T-cell (primary cell): ENCODE measurements around the gene EXTL1. TPM values are rescaled to one million over a fixed set of nuclear protein-coding genes. Genes with fewer than 3 reads are reported as not detected.

ENCODE experiments used
- ATAC-seq, 4 experiments: fragments of 200-7000 bp in 3 of 4; fragments of 150-1000 bp in 1 of 4; cut with Tn5 transposase; replicated peaks in 1 of 4; 1 replicate in 3 of 4; 2 replicates in 1 of 4; pipeline ENCODE4 v1.10.0; 2021; ENCODE audit warnings: moderate library complexity in 3 of 4, mild to moderate bottlenecking in 2 of 4, moderate number of reproducible peaks in 1 of 4
- CTCF ChIA-PET, 2 donors: fragments of 300-600 bp; sonication (Branson Sonifier 250); formaldehyde crosslinking; loops; one replicate each; lab custom pipeline; 2022; ENCODE audit warnings: antibody characterized with exemption in 2 of 2; lab: Charles Lee
- POLR2A ChIA-PET, 2 donors: fragments of 300-600 bp; sonication (Branson Sonifier 250); formaldehyde crosslinking; loops; one replicate each; lab custom pipeline; 2022; ENCODE audit warnings: antibody characterized with exemption in 2 of 2; lab: Charles Lee
- DNase-seq, 35 experiments: peaks; one replicate each; pipeline versions ENCODE4 v3.0.0 to v3.0.0-alpha.2; 2013 to 2023
- H3K27ac ChIP-seq: one replicate; pipeline ENCODE4 v1.5.1; 2013; ENCODE audit warnings: low read length
- H3K27me3 ChIP-seq, 2 experiments: replicated peaks in 1 of 2; 1 replicate in 1 of 2; 2 replicates in 1 of 2; pipeline versions ENCODE4 v1.6.1 to v1.7.0; 2013; ENCODE audit warnings: low read length in 1 of 2, mixed read lengths in 1 of 2; ENCODE audit not compliant: control insufficient read depth in 2 of 2, insufficient read depth in 2 of 2; ENCODE audit errors: extremely low read depth in 1 of 2
- H3K36me3 ChIP-seq, 2 donors: 1 replicate in 1 of 2; 2 replicates in 1 of 2; pipeline versions ENCODE4 v1.6.1 to v1.7.0; 2013; ENCODE audit warnings: low read length in 1 of 2; ENCODE audit not compliant: control insufficient read depth in 2 of 2, insufficient read depth in 1 of 2; ENCODE audit errors: extremely low read depth in 1 of 2
- H3K4me1 ChIP-seq, 2 experiments: 1 replicate in 1 of 2; 2 replicates in 1 of 2; pipeline versions ENCODE4 v1.6.1 to v1.7.0; 2013; ENCODE audit warnings: low read length in 2 of 2, mixed read lengths in 1 of 2; ENCODE audit not compliant: insufficient read depth in 2 of 2, control insufficient read depth in 1 of 2; ENCODE audit errors: extremely low read depth in 1 of 2
- H3K4me3 ChIP-seq, 2 donors: 1 replicate in 1 of 2; 2 replicates in 1 of 2; pipeline versions ENCODE4 v1.5.1 to v1.7.0; 2013; ENCODE audit warnings: mild to moderate bottlenecking in 2 of 2, low read length in 1 of 2, moderate library complexity in 1 of 2; ENCODE audit not compliant: control insufficient read depth in 1 of 2; ENCODE audit errors: extremely low read depth in 1 of 2
- H3K9me3 ChIP-seq: 2 replicates; pipeline ENCODE4 v1.7.0; 2013
- H3K27ac Mint-ChIP-seq, 2 donors: one replicate each; pipeline ENCODE4 v1.8.0; 2020 to 2021; ENCODE audit warnings: mild to moderate bottlenecking in 2 of 2, mixed read lengths in 2 of 2
- H3K27me3 Mint-ChIP-seq, 2 donors: one replicate each; pipeline ENCODE4 v1.8.0; 2021 to 2022; ENCODE audit warnings: mixed read lengths in 2 of 2
- H3K36me3 Mint-ChIP-seq: one replicate; pipeline ENCODE4 v1.8.0; 2021; ENCODE audit warnings: mixed read lengths
- H3K4me1 Mint-ChIP-seq, 3 donors: one replicate each; pipeline ENCODE4 v1.8.0; 2020 to 2022; ENCODE audit warnings: mixed read lengths in 3 of 3, mild to moderate bottlenecking in 1 of 3
- H3K4me3 Mint-ChIP-seq, 3 donors: one replicate each; pipeline ENCODE4 v1.8.0; 2020 to 2022; ENCODE audit warnings: mild to moderate bottlenecking in 3 of 3, mixed read lengths in 3 of 3, moderate library complexity in 3 of 3
- H3K9me3 Mint-ChIP-seq, 3 donors: one replicate each; pipeline ENCODE4 v1.8.0; 2020 to 2022; ENCODE audit warnings: mixed read lengths in 3 of 3
- WGBS: methylation state at CpG from one replicate; pipeline ENCODE4 v1.1.5; 2013; ENCODE audit warnings: missing lambda C conversion rate; ENCODE audit not compliant: insufficient coverage; 5-methylcytosine and 5-hydroxymethylcytosine counted together
- total RNA-seq, 35 experiments: library from RNA in 6 of 35; stranded (reverse) in 6 of 35; fragments of 120-200 nt in 1 of 35; gene quantifications; one replicate each; pipeline versions ENCODE4 v1.2.1 to v1.2.4 and lab custom pipeline; 2013 to 2026

Gene EXTL1
- total RNA-seq, 5 donors from 2014 or later (not counting 1 experiment from before 2014, with no cell fraction given): 0.08 to 0.19 (median 0.12) TPM; not detected in 1

GRCh38 chr1:26027716-26028489 lies 6.3 kb downstream of the EXTL1 start:
- ChIA-PET POLR2A (interaction anchor here in 1 of 2 donors (0.6 kb wide), 1 partner anchor 349 kb away, joined by 3 read pairs; no protein-coding TSS in a partner anchor), CTCF (interaction anchor here in 1 of 2 donors (0.6 kb wide), 1 partner anchor 7 kb away, joined by 3 read pairs; no protein-coding TSS in a partner anchor)
- H3K27ac ChIP-seq: no peak overlapping the region
- H3K27me3 Mint-ChIP-seq: peaks cover 0 to 2% of the 10 kb centered on the region in 2 donors
- no peak overlapping the region for H3K4me3 ChIP-seq
- H3K4me1 ChIP-seq: no peaks in the 10 kb centered on the region
- peaks cover 0 to 6% (median 0%) of the 10 kb centered on the region in 3 donors for H3K4me1 Mint-ChIP-seq
- no peaks in the 10 kb centered on the region for H3K36me3 Mint-ChIP-seq
- DNase-seq (no peak), ATAC-seq (no peak)
- H3K9me3 Mint-ChIP-seq: no peaks in the 10 kb centered on the region
- no peak overlapping the region for H3K4me3 Mint-ChIP-seq
- peaks cover 0 to 21% of the 10 kb centered on the region in 2 experiments for H3K27me3 ChIP-seq
- H3K36me3 ChIP-seq: no peaks in the 10 kb centered on the region
- 18% methylated on average over 3 of the region's 3 CpGs for WGBS
- no peaks in the 10 kb centered on the region for H3K9me3 ChIP-seq
- H3K27ac Mint-ChIP-seq: no peak overlapping the region

DNA sequence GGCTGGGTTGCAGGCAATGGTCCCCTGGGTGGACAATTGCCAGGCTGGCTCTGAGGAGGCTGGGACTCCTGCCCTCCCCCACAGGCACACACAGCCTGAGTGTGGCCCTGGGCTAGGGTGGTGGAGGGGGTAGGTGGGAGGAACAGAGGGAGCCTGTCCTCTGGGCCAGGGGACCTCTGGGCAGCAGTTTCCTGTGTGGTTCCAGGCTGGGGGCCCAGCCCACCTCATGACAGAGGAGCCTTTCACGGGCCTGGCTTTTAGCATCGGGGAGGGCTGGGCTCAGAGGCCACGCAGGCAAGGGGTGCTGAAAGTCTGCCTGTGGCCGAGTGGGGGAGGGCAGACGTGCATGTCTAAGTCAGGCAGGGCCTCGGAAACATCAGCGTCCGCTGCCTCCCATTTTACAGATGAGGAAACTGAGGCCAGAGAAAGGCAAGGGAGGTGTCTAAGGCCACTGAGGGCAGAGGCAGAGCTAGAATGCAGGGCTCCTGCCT lies 7.0 kb downstream of the EXTL1 start:
- no peaks in the 10 kb centered on the region for H3K36me3 ChIP-seq
- ChIA-PET CTCF (no interaction called here), POLR2A (no interaction called here)
- peaks cover 0 to 27% of the 10 kb centered on the region in 2 experiments for H3K27me3 ChIP-seq
- H3K4me1 ChIP-seq: no peaks in the 10 kb centered on the region
- no peak overlapping the region for H3K4me3 Mint-ChIP-seq
- no peaks in the 10 kb centered on the region for H3K36me3 Mint-ChIP-seq
- no peak overlapping the region for H3K27ac ChIP-seq
- H3K4me1 Mint-ChIP-seq: peaks cover 0 to 6% (median 0%) of the 10 kb centered on the region in 3 donors
- no peak overlapping the region for H3K4me3 ChIP-seq
- 79% methylated on average over 8 of the region's 8 CpGs for whole genome bisulfite sequencing
- H3K9me3 Mint-ChIP-seq: no peaks in the 10 kb centered on the region
- no peak overlapping the region for H3K27ac Mint-ChIP-seq
- no peaks in the 10 kb centered on the region for H3K9me3 ChIP-seq
- no peak for ATAC-seq
- DNase-seq: no peak
- H3K27me3 Mint-ChIP-seq: peaks cover 0 to 2% of the 10 kb centered on the region in 2 donors

- ATAC-seq: no peak
- peaks cover 0 to under 1% of the 10 kb centered on the region in 2 experiments for H3K4me1 ChIP-seq
- no peaks in the 10 kb centered on the region for H3K36me3 ChIP-seq
- H3K27me3 ChIP-seq: peaks cover 0 to 31% of the 10 kb centered on the region in 2 experiments
- Mint-ChIP-seq H3K27me3 (peaks cover 0 to 2% of the 10 kb centered on the region in 2 donors), H3K36me3 (no peaks in the 10 kb centered on the region), H3K4me3 (no peak overlapping the region), H3K4me1 (peaks cover 0 to 8% (median under 1%) of the 10 kb centered on the region in 3 donors), H3K9me3 (no peaks in the 10 kb centered on the region), H3K27ac (no peak overlapping the region)
- no peak overlapping the region for H3K27ac ChIP-seq
- ChIA-PET CTCF (interaction anchor here (0.5 to 0.7 kb wide), 2 partner anchors 646 to 1268 kb away, joined by 5 to 8 read pairs; no protein-coding TSS in a partner anchor), POLR2A (no interaction called here)
- no peaks in the 10 kb centered on the region for H3K9me3 ChIP-seq
- 84% methylated on average over 10 of the region's 15 CpGs for WGBS
- no peak for DNase-seq
- H3K4me3 ChIP-seq: no peak overlapping the region
These were observed 7.7 kb downstream of the EXTL1 start for GRCh38 chr1:26029054-26029863.

- Mint-ChIP-seq H3K9me3 (no peaks in the 10 kb centered on the region), H3K27me3 (peaks cover 0 to 2% of the 10 kb centered on the region in 2 donors), H3K27ac (no peak overlapping the region), H3K4me3 (no peak overlapping the region), H3K4me1 (peaks cover 7 to 15% (median 7%) of the 10 kb centered on the region in 3 donors), H3K36me3 (no peaks in the 10 kb centered on the region)
- H3K9me3 ChIP-seq: no peaks in the 10 kb centered on the region
- POLR2A ChIA-PET: no interaction called here
- no peak overlapping the region for H3K27ac ChIP-seq
- peaks cover 0 to 38% of the 10 kb centered on the region in 2 experiments for H3K27me3 ChIP-seq
- no CpG with 5 or more reads among the region's 7 CpGs for WGBS
- CTCF ChIA-PET: interaction anchor here (0.5 to 0.7 kb wide), 2 partner anchors 645 to 1268 kb away, joined by 5 to 8 read pairs; no protein-coding TSS in a partner anchor
- H3K4me1 ChIP-seq: peaks cover 0 to 7% of the 10 kb centered on the region in 2 experiments
- ATAC-seq: no peak
- H3K36me3 ChIP-seq: no peaks in the 10 kb centered on the region
- no peak overlapping the region for H3K4me3 ChIP-seq
- no peak for DNase-seq
These were observed 8.4 kb downstream of the EXTL1 start for GRCh38 chr1:26029864-26030481.

DNA sequence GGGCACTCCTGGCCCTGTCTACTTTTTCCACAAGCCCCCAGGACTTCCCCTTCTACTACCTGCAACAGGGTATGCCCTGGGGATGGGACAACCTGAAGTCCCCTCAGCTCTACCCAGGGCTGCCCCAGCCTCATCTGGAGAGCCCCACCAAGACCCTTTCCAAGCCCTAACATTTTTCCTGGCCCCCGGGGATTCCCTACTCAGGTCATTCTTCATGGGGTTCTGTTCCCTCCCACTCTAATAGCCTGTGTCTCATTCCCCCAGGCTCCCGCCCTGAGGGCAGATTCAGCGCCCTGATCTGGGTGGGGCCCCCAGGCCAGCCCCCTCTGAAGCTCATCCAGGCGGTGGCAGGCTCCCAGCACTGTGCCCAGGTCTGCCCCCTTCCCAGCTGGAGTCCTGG lies 9.6 kb downstream of the EXTL1 start:
- Mint-ChIP-seq H3K9me3 (no peaks in the 10 kb centered on the region), H3K27me3 (peaks cover 0 to 2% of the 10 kb centered on the region in 2 donors), H3K36me3 (no peaks in the 10 kb centered on the region), H3K4me3 (no peak overlapping the region), H3K4me1 (peaks cover 10 to 22% (median 10%) of the 10 kb centered on the region in 3 donors), H3K27ac (no peak overlapping the region)
- DNase-seq (no peak), ATAC-seq (no peak)
- ChIA-PET POLR2A (no interaction called here), CTCF (no interaction called here)
- Histone ChIP-seq H3K9me3 (no peaks in the 10 kb centered on the region), H3K36me3 (no peaks in the 10 kb centered on the region), H3K27ac (no peak overlapping the region), H3K4me1 (peaks cover 0 to 13% of the 10 kb centered on the region in 2 experiments), H3K4me3 (no peak overlapping the region), H3K27me3 (peaks cover 0 to 43% of the 10 kb centered on the region in 2 experiments)
- WGBS: 67% methylated on average over 1 of the region's 4 CpGs
